ENCODE results near the gene CARS1.

Gene CARS1

GRCh38 chr11:3057069-3057963 lies at the start of gene CARS1:
Gene CARS1 (minus strand): TSS chr11:3057423. CDS start chr11:3057367, 56 bp downstream.
- DNase-seq (ENCODE audit: low spot score): peak; percentile 94

DNA sequence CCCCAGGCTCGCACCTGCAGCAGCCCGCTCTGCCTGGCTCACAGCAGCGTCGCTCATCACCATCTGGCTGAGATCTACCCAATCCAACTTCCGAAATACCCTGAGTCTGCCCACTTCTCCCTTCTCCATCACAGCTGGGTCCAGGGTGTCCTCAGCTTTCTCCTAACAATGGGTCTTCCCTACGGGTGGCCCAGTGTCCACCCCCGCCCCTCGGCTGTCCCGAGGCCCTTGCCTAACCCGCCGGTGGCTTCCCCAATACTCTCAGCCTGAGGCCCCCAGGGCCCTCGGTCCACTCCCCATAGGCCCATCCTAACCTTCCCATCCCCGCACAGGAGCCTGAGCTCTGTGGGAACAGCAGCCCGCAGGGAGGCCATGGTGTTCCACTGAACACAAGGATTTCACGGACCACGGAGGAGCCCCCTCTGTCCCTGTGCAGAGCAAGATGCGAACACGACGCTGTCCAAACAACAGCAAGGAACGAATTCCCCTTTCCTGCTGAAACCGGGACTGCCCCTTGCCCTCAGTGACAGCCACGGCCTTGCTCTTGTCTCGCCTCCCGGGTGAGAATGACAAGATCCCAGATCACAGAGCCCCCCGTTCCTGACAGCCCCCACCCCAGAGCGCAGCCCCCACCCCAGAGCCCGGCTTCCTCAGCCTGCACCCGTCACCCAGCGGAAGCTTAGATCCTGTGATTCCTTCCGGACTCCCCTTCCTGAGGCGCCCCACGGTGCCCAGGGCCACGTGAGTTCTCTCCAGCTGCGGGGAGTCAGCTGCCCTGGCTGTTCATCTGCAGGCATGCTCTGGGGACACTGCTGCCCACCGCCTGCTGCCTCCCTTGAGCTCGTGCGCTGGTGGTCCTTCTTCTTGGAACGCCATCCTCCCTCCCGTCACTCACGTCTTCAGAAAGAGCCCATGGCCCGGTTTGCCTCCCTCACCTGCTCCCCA lies 48.8 kb upstream of the CARS1 start:
- DNase-seq (ENCODE audit: low spot score): no peak

DNA sequence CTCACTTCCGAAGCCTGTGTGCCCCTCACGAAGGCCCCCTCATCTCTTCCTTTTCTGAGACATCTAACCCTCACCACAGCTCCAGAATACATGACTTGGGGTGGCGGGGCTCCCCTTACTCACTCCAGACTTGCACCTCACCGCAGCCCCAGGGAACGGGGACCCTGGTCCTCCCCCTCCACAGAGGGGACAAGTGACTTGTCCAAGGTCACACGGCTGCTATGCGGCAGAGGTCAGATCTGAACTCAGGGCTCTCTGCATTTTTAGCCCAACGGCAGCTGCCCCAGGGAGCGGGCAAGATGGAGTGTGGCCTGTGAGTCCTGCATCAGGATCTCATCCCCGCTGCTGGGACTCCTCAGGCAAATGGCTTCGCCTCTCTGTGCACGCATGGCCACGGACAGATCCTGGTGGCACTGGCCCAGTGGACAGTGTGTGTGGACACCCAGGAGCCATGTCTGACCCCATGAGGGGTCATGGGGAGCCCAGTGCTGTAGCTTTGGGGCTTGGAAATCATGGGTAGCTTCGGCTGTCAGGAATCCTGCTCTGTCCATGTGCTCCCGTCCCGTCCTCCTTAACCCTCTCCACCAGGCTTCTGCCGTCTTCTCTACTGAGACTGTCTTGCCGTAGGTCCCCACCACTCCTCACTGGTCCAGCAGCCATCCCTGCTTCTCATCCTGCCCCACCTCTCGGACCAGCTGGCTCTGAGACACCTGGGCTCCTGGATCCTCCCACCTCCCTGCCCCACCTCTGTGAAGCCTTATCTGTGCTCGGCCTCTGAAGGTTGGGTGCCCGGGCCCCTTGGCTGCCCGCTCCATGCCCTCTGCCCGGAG lies 48.0 kb upstream of the CARS1 start:
- DNase-seq (ENCODE audit: low spot score): no peak

DNA sequence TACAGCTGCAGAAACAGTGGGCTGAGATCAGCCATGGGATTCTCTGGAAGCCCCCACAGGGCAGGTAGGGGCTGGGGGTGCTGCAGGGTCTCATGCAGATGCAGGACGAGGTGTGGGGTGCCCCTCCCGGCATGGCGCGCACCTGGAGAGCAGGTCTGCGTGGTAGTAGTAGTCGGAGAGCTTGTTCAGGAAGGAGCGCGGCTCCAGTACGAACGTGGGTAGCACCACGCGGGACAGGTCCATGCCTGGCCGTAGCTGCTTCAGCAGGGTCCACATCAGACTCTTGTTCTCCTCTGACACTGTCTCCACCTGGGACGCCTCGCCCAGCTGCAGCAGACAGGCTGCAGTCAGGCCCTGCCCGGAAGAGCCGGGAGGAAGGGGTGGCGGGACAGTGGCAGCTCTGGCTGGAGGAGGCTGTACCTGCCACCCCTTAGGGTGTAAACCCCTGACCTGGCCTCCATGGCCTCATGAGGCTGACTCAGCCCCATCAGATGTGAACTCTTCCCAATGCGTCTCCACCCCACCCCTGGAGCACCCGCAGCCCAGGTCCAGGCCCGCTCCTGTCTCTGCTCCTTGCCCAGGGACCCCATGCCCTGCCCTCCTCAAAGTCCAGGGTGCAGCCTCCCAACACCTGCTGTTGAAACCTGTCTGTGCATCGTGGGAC lies 47.0 kb upstream of the CARS1 start:
- no peak for DNase-seq (ENCODE audit: low spot score)

DNA sequence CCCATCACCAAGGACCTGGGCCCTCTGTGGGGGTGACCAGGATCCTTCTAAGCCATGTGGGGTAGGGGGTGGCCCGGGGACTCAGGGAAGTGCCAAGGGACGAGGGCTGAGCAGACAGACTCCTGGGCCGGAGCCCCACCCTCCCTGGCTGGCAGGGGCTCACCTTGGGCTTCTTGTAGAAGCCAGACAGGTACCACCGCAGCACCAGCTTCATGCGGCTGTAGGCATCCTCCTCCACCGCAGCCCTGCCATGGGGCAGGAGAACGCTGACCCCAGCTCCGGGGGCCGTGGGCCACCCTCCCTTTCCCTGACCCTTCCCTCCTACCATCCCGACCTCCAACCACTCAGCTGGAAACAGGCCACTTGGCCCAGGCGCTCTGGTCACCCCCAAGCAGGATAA lies 45.9 kb upstream of the CARS1 start:
- no peak for DNase-seq (ENCODE audit: low spot score)

DNA sequence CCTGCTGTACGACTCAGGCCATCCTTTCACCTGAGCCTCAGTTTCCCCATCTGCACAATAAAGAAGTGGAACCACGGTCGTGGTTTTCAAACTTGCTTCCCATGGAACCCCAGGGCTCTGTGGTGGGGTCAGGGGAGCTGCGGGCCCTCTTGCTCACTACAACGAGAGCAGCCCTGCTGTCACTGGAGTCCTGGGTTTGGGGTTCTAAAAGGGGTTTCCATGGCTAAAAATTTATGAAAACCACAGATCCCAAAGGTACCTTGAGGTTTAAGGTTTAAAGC lies 45.4 kb upstream of the CARS1 start:
- no peak for DNase-seq (ENCODE audit: low spot score)

GRCh38 chr11:3101921-3102640 lies 44.9 kb upstream of the CARS1 start:
- no peak for DNase-seq (ENCODE audit: low spot score)

- DNase-seq (ENCODE audit: low spot score): no peak
Measured at GRCh38 chr11:3099178-3099577, 42.0 kb upstream of the CARS1 start.

DNA sequence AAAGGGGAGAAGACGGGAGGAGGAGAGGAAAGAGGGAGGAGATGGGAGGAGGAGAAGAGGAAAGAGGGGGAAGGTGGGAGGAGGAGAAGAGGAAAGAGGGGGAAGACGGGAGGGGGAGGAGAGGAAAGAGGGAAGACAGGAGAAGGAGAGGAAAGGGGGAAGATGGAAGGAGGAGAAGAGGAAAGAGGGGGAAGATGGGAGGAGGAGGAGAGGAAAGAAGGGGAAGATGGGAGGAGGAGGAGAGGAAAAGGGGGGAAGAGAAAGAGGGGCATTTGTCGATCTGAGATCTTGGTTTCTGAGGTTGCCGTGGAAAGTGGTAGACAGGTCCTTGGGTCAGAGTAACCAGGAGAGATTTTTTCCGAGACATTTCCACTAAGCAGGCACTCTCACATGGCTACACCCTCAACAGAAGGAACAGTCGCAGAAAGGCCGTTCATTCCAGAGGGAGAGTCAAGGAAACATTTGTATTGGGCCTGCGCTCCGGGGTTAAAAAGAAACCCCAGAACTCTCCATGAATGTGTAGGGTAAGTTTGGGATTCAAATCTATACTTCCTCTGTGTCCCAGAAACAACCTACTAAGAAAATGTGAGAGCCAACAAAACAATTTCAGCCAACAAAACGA lies 39.8 kb upstream of the CARS1 start:
- DNase-seq (ENCODE audit: low spot score): no peak

DNA sequence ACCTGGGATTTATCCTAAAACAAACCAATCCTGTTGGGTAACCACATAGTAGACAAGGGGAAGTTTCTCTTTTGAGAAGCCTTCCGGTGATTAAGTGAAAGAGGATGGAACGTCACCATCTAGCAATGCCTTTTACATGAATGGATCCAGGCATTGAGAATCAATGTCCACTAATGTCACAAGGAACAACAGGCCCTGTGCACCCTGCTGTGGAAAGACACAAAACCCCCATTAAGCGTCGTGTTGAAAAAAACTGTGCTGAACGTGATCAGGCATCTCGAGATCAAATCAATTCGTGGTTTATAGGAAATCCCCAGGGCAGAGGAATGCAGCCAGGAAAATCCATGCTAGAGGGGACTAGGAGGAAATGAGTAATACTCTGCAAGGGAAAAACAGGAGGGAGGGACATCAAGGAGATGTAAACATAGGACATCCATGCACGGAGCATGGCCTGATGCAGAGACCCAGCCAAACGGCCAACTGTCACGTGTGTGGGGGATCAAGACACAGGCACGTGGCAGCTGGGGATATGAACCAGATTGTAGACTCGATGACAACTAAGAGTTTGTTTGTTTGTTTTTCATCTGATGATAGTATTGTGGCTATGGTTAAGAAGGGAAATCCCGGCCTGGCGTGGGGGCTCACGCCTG lies 38.6 kb upstream of the CARS1 start:
- no peak for DNase-seq (ENCODE audit: low spot score)

DNA sequence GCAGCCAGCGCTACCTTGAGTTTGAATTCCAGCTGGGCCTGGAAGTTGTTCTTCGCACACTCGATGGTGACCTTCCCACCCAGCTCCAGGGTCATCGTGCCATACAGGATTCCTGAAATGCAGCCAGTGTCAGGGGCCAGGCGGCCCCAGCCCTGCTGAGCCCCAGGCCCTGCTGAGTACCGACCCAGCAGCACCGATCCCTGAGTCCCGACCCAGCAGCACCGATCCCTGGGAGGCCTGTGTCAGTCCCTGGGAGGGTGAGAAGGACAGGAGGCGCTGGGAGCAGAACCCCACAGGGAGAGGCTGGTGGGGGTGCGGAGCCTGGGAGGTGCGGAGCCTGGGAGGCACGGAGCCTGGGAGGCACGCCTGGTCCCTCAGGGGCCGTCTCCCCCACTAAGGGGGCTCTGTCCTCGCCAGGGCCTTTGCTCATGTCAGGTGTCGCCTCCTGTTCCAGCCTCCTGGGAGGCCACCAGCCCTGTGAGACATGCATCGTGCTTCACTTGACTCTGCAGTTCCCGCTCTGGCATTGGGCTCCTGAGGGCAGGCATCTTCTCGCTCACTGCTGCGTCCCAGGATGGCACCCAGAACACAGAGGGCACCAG lies 37.1 kb upstream of the CARS1 start:
- DNase-seq (ENCODE audit: low spot score): no peak

GRCh38 chr11:3093281-3094191 lies 36.3 kb upstream of the CARS1 start:
- DNase-seq (ENCODE audit: low spot score): no peak

DNA sequence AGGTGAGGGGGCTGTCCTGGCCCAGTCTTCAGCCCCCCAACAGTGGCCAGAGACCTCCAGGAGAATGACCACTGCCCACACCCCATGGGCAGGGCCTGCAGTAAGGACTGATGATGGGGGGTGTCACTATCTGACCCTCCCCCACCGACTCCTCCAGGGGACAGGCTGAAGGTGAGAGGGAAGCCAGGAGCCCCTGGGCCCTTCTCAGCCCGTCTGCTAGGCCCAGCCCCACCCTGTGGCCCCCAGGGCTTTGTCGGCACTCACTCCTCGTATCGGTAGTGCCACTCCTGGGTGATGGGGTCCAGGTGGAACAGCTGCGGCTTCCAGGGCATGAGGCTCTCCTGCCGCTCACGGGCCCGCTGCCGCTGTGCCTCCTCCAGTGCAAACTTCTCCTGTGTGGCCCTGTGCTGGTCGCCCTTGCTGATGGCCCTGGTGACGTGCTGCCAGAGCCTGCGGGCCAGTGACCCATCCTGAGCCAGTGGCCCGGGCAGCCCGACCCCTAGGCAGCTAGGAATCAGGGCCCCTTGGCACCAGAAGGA lies 35.4 kb upstream of the CARS1 start:
- no peak for DNase-seq (ENCODE audit: low spot score)

GRCh38 chr11:3091846-3092602 lies 34.8 kb upstream of the CARS1 start:
- peak; percentile 58 for DNase-seq (ENCODE audit: low spot score)

- DNase-seq (ENCODE audit: low spot score): no peak
Measured at GRCh38 chr11:3091081-3091845, 34.0 kb upstream of the CARS1 start.

GRCh38 chr11:3090096-3090901 lies 33.1 kb upstream of the CARS1 start:
- DNase-seq (ENCODE audit: low spot score): no peak
